Left cardiac atrium (tissue), 4 donors: ENCODE measurements around the gene KCNQ5. TPM values are rescaled to one million over a fixed set of nuclear protein-coding genes. Genes with fewer than 3 reads are reported as not detected.

Experiments
- ATAC-seq, 2 donors: fragments of 200-7000 bp; cut with Tn5 transposase; one replicate each; pipeline ENCODE4 v1.9.1; 2020; ENCODE audit warnings: mild to moderate bottlenecking in 2 of 2, moderate library complexity in 2 of 2
- DNase-seq: peaks from one replicate; pipeline ENCODE4 v3.0.0-alpha.2; 2020
- intact Hi-C, 2 donors: fragments of 100-400 bp; cut with DNase I; formaldehyde crosslinking; loops; one replicate each; pipeline versions ENCODE4 v1.14.1 to v1.15.1; 2022 to 2023
- total RNA-seq, 2 donors: library from RNA; stranded (reverse); fragmentation: NEBNext Ultra II Directional; extraction: Animal tissue kit (Norgen Biotek cat#: 25700); gene quantifications; one replicate each; pipeline ENCODE4 v1.2.1, GENCODE V29; 2021
- donor health status: DM: no; HTN: yes; CAD: no.
- donor health status: DM: no; HTN: yes; CAD: no; lungs with severe emphysema.
- donor health status: DM: yes; HTN: yes; CAD: no.
- donor health status: Dilated cardiomyopathy.

Gene KCNQ5
- total RNA-seq, 2 donors from 2014 or later = 0.16 to 0.44 TPM

GRCh38 chr6:72661411-72661810 is 39.5 kb downstream of the KCNQ5 start:
- no peak for ATAC-seq
- intact Hi-C loops = no loop called here
- DNase-seq = no peak

- no peak for DNase-seq
- intact Hi-C loops = no loop called here
- no peak for ATAC-seq
Observed at GRCh38 chr6:72665599-72665998, 43.7 kb downstream of the KCNQ5 start.

- ATAC-seq = no peak
- no peak for DNase-seq
- intact Hi-C loops = no loop called here
Observed at GRCh38 chr6:72669324-72669723, 47.5 kb downstream of the KCNQ5 start.

GRCh38 chr6:72672906-72673305 is 51.0 kb downstream of the KCNQ5 start:
- intact Hi-C loops = no loop called here
- DNase-seq (no peak), ATAC-seq (no peak)

GRCh38 chr6:72674842-72675241 is 53.0 kb downstream of the KCNQ5 start:
- intact Hi-C loops = no loop called here
- no peak for ATAC-seq
- DNase-seq = no peak

- DNase-seq = no peak
- intact Hi-C loops = no loop called here
- no peak for ATAC-seq
Observed at GRCh38 chr6:72675396-72675795, 53.5 kb downstream of the KCNQ5 start.

GRCh38 chr6:72676995-72677394 is 55.1 kb downstream of the KCNQ5 start:
- DNase-seq = no peak
- no peak for ATAC-seq
- intact Hi-C loops = no loop called here

GRCh38 chr6:72677740-72678139 is 55.9 kb downstream of the KCNQ5 start:
- ATAC-seq (no peak), DNase-seq (no peak)
- intact Hi-C loops = no loop called here

- ATAC-seq (no peak), DNase-seq (no peak)
- intact Hi-C loops = no loop called here
Observed at GRCh38 chr6:72683797-72684196, 61.9 kb downstream of the KCNQ5 start.

- no peak for ATAC-seq
- DNase-seq = no peak
- intact Hi-C loops = no loop called here
Observed at GRCh38 chr6:72689107-72689954, 67.5 kb downstream of the KCNQ5 start.

- intact Hi-C loops = no loop called here
- ATAC-seq (no peak), DNase-seq (no peak)
Observed at GRCh38 chr6:72691249-72691648, 69.4 kb downstream of the KCNQ5 start.

GRCh38 chr6:72696055-72696454 is 74.2 kb downstream of the KCNQ5 start:
- no peak for DNase-seq
- no peak for ATAC-seq
- intact Hi-C loops = no loop called here

- intact Hi-C loops = no loop called here
- no peak for ATAC-seq
- DNase-seq = no peak
Observed at GRCh38 chr6:72699159-72699558, 77.3 kb downstream of the KCNQ5 start.

GRCh38 chr6:72702421-72702820 is 80.6 kb downstream of the KCNQ5 start:
- intact Hi-C loops = no loop called here
- no peak for ATAC-seq
- DNase-seq = no peak

GRCh38 chr6:72703093-72703492 is 81.2 kb downstream of the KCNQ5 start:
- ATAC-seq (no peak), DNase-seq (no peak)
- intact Hi-C loops = no loop called here

GRCh38 chr6:72704979-72705378 is 83.1 kb downstream of the KCNQ5 start:
- intact Hi-C loops = no loop called here
- no peak for DNase-seq
- no peak for ATAC-seq

GRCh38 chr6:72709431-72709830 is 87.6 kb downstream of the KCNQ5 start:
- ATAC-seq = no peak

GRCh38 chr6:72711731-72712130 is 89.9 kb downstream of the KCNQ5 start:
- no peak for ATAC-seq
- intact Hi-C loops = no loop called here
- DNase-seq = no peak

More at GRCh38 chr6:72709431-72709830, 87.6 kb downstream of the KCNQ5 start:
- DNase-seq = no peak
- intact Hi-C loops = no loop called here

- intact Hi-C loops = no loop called here
- no peak for DNase-seq
- ATAC-seq = no peak
Observed at GRCh38 chr6:72712910-72713309, 91.0 kb downstream of the KCNQ5 start.

- intact Hi-C loops = no loop called here
- DNase-seq = no peak
- ATAC-seq = no peak
Observed at GRCh38 chr6:72715119-72715518, 93.3 kb downstream of the KCNQ5 start.

- ATAC-seq = no peak
- intact Hi-C loops = no loop called here
- DNase-seq = no peak
Observed at GRCh38 chr6:72716916-72717315, 95.1 kb downstream of the KCNQ5 start.
